Natural killer cell (primary cell): ENCODE data around the gene PPRC1. TPM values are rescaled to one million over a fixed set of nuclear protein-coding genes. Genes with fewer than 3 reads are reported as not detected.

ENCODE experiments used
- ATAC-seq, 3 donors: fragments of 150-1000 bp in 2 of 3; fragments of 200-7000 bp in 1 of 3; cut with Tn5 transposase; 1 replicate in 1 of 3; 2 replicates in 2 of 3; pipeline ENCODE4 v1.10.0; 2021; ENCODE audit warnings: mild to moderate bottlenecking in 2 of 3, moderate library complexity in 2 of 3
- DNase-seq, 2 donors: peaks; one replicate each; pipeline versions ENCODE4 v3.0.0 to v3.0.0-alpha.2; 2013 to 2021; ENCODE audit warnings: mixed read lengths in 1 of 2
- H3K27ac ChIP-seq: one replicate; pipeline ENCODE4 v1.5.1; 2013; ENCODE audit warnings: mild to moderate bottlenecking, low read length
- H3K27me3 ChIP-seq: one replicate; pipeline ENCODE4 v1.6.1; 2013; ENCODE audit warnings: low read length; ENCODE audit not compliant: control insufficient read depth, insufficient read depth
- H3K36me3 ChIP-seq: one replicate; pipeline ENCODE4 v1.6.1; 2013; ENCODE audit warnings: low read length; ENCODE audit not compliant: control insufficient read depth, insufficient read depth
- H3K4me1 ChIP-seq: one replicate; pipeline ENCODE4 v1.6.1; 2013; ENCODE audit warnings: low read length; ENCODE audit not compliant: control insufficient read depth, insufficient read depth
- H3K4me3 ChIP-seq: one replicate; pipeline ENCODE4 v1.5.1; 2013; ENCODE audit warnings: low read length
- H3K9me3 ChIP-seq: one replicate; pipeline ENCODE4 v1.6.1; 2013; ENCODE audit warnings: low read length; ENCODE audit not compliant: control insufficient read depth, insufficient read depth
- H3K27ac Mint-ChIP-seq, 2 donors: one replicate each; pipeline ENCODE4 v1.8.0; 2022; ENCODE audit warnings: mild to moderate bottlenecking in 2 of 2, mixed read lengths in 2 of 2, moderate library complexity in 1 of 2
- H3K27me3 Mint-ChIP-seq, 2 donors: one replicate each; pipeline ENCODE4 v1.8.0; 2022; ENCODE audit warnings: low read depth in 2 of 2, mixed read lengths in 2 of 2
- H3K36me3 Mint-ChIP-seq: one replicate; pipeline ENCODE4 v1.8.0; 2022; ENCODE audit warnings: mixed read lengths
- H3K4me1 Mint-ChIP-seq, 2 donors: one replicate each; pipeline ENCODE4 v1.8.0; 2022; ENCODE audit warnings: mixed read lengths in 2 of 2
- H3K4me3 Mint-ChIP-seq: one replicate; pipeline ENCODE4 v1.8.0; 2022; ENCODE audit warnings: mild to moderate bottlenecking, moderate library complexity, mixed read lengths
- H3K9me3 Mint-ChIP-seq, 2 donors: one replicate each; pipeline ENCODE4 v1.8.0; 2022; ENCODE audit warnings: mixed read lengths in 2 of 2
- CTCF ChIP-seq: fragments of 200-600 bp; IDR thresholded peaks from one replicate; pipeline ENCODE4 v1.8.0; 2022; ENCODE audit warnings: antibody characterized with exemption
- WGBS: methylation state at CpG from one replicate; pipeline ENCODE4 v1.1.7; 2013; ENCODE audit warnings: missing lambda C conversion rate; ENCODE audit not compliant: insufficient coverage; 5-methylcytosine and 5-hydroxymethylcytosine counted together
- intact Hi-C: fragments of 100-400 bp; cut with micrococcal nuclease; formaldehyde crosslinking; loops from one replicate; pipeline ENCODE4 v1.14.2; 2022
- total RNA-seq, 4 donors: library from RNA; stranded (reverse); fragments of 120-200 nt in 1 of 4; gene quantifications; one replicate each; pipeline versions ENCODE4 v1.2.3 to v1.2.4, GENCODE V29; 2013 to 2022

Gene PPRC1
- total RNA-seq, 3 donors from 2014 or later (not counting 1 experiment from before 2014, with no cell fraction given), result 29.1 to 48.0 (median 37.7) TPM

- TF ChIP-seq CTCF, result no peak
- intact Hi-C loops, result loop anchor here (1.0 kb wide), 2 partner anchors 13 to 33 kb away; partner anchors contain the start of gene NOLC1
- H3K4me1 ChIP-seq, result peaks cover 62% of the 10 kb centered on the region
- peak overlapping the region; percentile 84 for H3K4me3 ChIP-seq
- peak overlapping the region; percentile 96 for H3K27ac ChIP-seq
- ATAC-seq, result peak; percentile 1 to 5 (median 3)
- Mint-ChIP-seq H3K27me3 (no peaks in the 10 kb centered on the region), H3K36me3 (no peaks in the 10 kb centered on the region), H3K4me3 (peak overlapping the region; percentile 87), H3K9me3 (no peaks in the 10 kb centered on the region), H3K4me1 (peaks cover 43 to 63% of the 10 kb centered on the region in 2 donors), H3K27ac (peak overlapping the region; percentile 77 to 95)
- peak; percentile 29 to 67 for DNase-seq
- H3K9me3 ChIP-seq, result no peaks in the 10 kb centered on the region
- no peaks in the 10 kb centered on the region for H3K27me3 ChIP-seq
- under 1% methylated on average over 22 of the region's 22 CpGs for WGBS
- H3K36me3 ChIP-seq, result no peaks in the 10 kb centered on the region
These were observed 13.3 kb upstream of the PPRC1 start for GRCh38 chr10:102119417-102120141.

GRCh38 chr10:102120142-102120990 is 12.5 kb upstream of the PPRC1 start, which contains the start of gene LDB1:
Gene LDB1 (minus strand): TSS chr10:102120368. CDS start chr10:102120110, 258 bp downstream.
- Histone ChIP-seq H3K9me3 (no peaks in the 10 kb centered on the region), H3K27me3 (no peaks in the 10 kb centered on the region), H3K4me3 (peak within 1 kb of the TSS; percentile 84), H3K27ac (peak within 1 kb of the TSS; percentile 96), H3K4me1 (peaks cover 57% of the 10 kb centered on the region), H3K36me3 (no peaks in the 10 kb centered on the region)
- ATAC-seq (peak; percentile 61 to 84 (median 76)), DNase-seq (peak; percentile 66 to 88)
- under 1% methylated on average over 102 of the region's 104 CpGs for WGBS
- Mint-ChIP-seq H3K9me3 (no peaks in the 10 kb centered on the region), H3K36me3 (no peaks in the 10 kb centered on the region), H3K4me1 (peaks cover 43 to 56% of the 10 kb centered on the region in 2 donors), H3K27ac (peak within 1 kb of the TSS; percentile 77 to 95), H3K4me3 (peak within 1 kb of the TSS; percentile 87), H3K27me3 (no peaks in the 10 kb centered on the region)
- no peak for TF ChIP-seq CTCF
- intact Hi-C loops, result loop anchor here (1.0 kb wide), 2 partner anchors 12 to 32 kb away; partner anchors contain the start of gene NOLC1

- H3K27ac ChIP-seq, result peak overlapping the region; percentile 96
- 12% methylated on average over 11 of the region's 15 CpGs for WGBS
- H3K9me3 ChIP-seq, result no peaks in the 10 kb centered on the region
- peaks cover 36 to 48% of the 10 kb centered on the region in 2 donors for H3K4me1 Mint-ChIP-seq
- peak overlapping the region; percentile 77 to 95 for H3K27ac Mint-ChIP-seq
- peak in 1 of 2 donors; percentile 55 for DNase-seq
- H3K4me3 ChIP-seq, result peak overlapping the region; percentile 84
- H3K4me1 ChIP-seq, result peaks cover 49% of the 10 kb centered on the region
- peak overlapping the region; percentile 87 for H3K4me3 Mint-ChIP-seq
- H3K9me3 Mint-ChIP-seq, result no peaks in the 10 kb centered on the region
- H3K27me3 Mint-ChIP-seq, result no peaks in the 10 kb centered on the region
- no peaks in the 10 kb centered on the region for H3K36me3 ChIP-seq
- ATAC-seq, result no peak
- no peaks in the 10 kb centered on the region for H3K36me3 Mint-ChIP-seq
- no peak for TF ChIP-seq CTCF
- H3K27me3 ChIP-seq, result no peaks in the 10 kb centered on the region
- intact Hi-C loops, result loop anchor here (1.0 kb wide), 2 partner anchors 11 to 31 kb away; partner anchors contain the start of gene NOLC1
These were observed 11.7 kb upstream of the PPRC1 start for GRCh38 chr10:102120991-102121738.
